BLaER1 (cell line): ENCODE data around the gene SLC19A1.

ENCODE experiments used
- H3K27ac ChIP-seq: shearing (Covaris generic); formaldehyde crosslinking; 2 replicates; pipeline ENCODE4 v1.8.1; 2022
- H3K27me3 ChIP-seq: shearing (Covaris generic); formaldehyde crosslinking; 2 replicates; pipeline ENCODE4 v1.8.1; 2022
- H3K36me3 ChIP-seq: shearing (Covaris generic); formaldehyde crosslinking; 2 replicates; pipeline ENCODE4 v1.8.1; 2022
- H3K4me1 ChIP-seq: shearing (Covaris generic); formaldehyde crosslinking; 2 replicates; pipeline ENCODE4 v1.8.1; 2022
- H3K4me2 ChIP-seq: shearing (Covaris generic); formaldehyde crosslinking; 2 replicates; pipeline ENCODE4 v1.8.1; 2022
- H3K4me3 ChIP-seq: shearing (Covaris generic); formaldehyde crosslinking; 2 replicates; pipeline ENCODE4 v1.8.1; 2022
- H3K9ac ChIP-seq: shearing (Covaris generic); formaldehyde crosslinking; 2 replicates; pipeline ENCODE4 v1.8.1; 2022
- H3K9me3 ChIP-seq: shearing (Covaris generic); formaldehyde crosslinking; 2 replicates; pipeline ENCODE4 v1.8.1; 2022
- H4K20me1 ChIP-seq: shearing (Covaris generic); formaldehyde crosslinking; 2 replicates; pipeline ENCODE4 v1.8.1; 2022
- Cebpa-rat ChIP-seq: shearing (Covaris generic); IDR thresholded peaks from 2 replicates; pipeline ENCODE4 v1.8.1; 2022

SLC19A1 gene

GRCh38 chr21:45545691-45546531, 3.7 kb upstream of the SLC19A1 start:
- Histone ChIP-seq H3K4me3 (no peak overlapping the region), H4K20me1 (peaks cover 4% of the 10 kb centered on the region; the same call in 1 of the 2 replicates)
- no peak for TF ChIP-seq Cebpa-rat

GRCh38 chr21:45545236-45545570, 3.0 kb upstream of the SLC19A1 start:
- Histone ChIP-seq H3K9me3 (no peaks in the 10 kb centered on the region), H3K4me2 (no peak overlapping the region), H3K9ac (no peak overlapping the region), H3K27ac (no peak overlapping the region), H3K27me3 (no peaks in the 10 kb centered on the region), H3K36me3 (peaks cover 1% of the 10 kb centered on the region; the same call in 1 of the 2 replicates), H3K4me1 (peaks cover 46% of the 10 kb centered on the region), H4K20me1 (peaks cover 12% of the 10 kb centered on the region), H3K4me3 (no peak overlapping the region)
- no peak for TF ChIP-seq Cebpa-rat

More at GRCh38 chr21:45545691-45546531, 3.7 kb upstream of the SLC19A1 start:
- no peak overlapping the region for H3K9ac ChIP-seq
- no peaks in the 10 kb centered on the region for H3K27me3 ChIP-seq
- no peak overlapping the region for H3K4me2 ChIP-seq
- no peak overlapping the region for H3K27ac ChIP-seq
- peaks cover 43% of the 10 kb centered on the region for H3K4me1 ChIP-seq
- H3K9me3 ChIP-seq: no peaks in the 10 kb centered on the region
- no peaks in the 10 kb centered on the region for H3K36me3 ChIP-seq

DNA sequence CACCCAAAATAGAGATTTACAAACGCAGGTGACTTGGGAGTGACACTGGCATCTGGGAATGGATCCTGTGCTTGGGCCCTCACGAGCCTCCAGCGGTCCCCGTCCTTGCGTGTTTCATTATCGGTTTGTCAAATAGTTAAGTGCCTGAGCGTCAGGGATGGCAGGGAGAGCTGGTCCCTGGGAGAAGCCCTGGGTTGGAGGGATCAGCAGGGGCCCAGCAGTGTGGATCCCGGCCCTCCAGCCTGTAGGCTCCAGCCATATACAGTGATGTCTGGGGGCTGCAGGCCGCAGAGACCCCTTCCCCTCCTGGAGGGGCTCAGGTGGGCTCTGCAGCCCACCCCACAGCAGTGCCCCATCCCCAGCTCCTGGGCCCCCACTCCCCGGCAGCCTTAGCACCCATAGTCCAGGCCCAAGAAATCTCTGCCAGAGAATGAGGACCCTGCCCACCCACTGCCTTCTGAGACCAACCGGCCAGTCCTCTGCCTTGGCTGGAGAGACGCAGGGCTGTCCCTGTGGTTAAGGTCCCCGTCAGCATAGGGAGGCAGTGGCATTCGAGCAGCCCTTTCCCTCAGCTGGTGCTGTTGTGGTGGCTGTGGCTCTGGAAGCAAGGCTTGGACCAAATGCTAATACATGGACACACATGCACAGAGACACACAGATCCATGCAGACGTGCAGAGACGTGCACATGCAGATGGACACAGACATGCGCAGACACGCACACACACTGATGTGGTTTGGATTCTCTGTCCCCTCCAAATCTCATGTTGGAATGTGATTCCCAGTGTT, 2.4 kb upstream of the SLC19A1 start:
- Histone ChIP-seq H4K20me1 (peaks cover 17% of the 10 kb centered on the region), H3K9me3 (no peaks in the 10 kb centered on the region), H3K27me3 (no peaks in the 10 kb centered on the region), H3K9ac (peak overlapping the region; percentile 85), H3K4me3 (no peak overlapping the region), H3K4me2 (peak overlapping the region; percentile 99), H3K36me3 (peaks cover 7% of the 10 kb centered on the region), H3K4me1 (peaks cover 46% of the 10 kb centered on the region), H3K27ac (peak overlapping the region; percentile 85; the same call in 1 of the 2 replicates)
- no peak for TF ChIP-seq Cebpa-rat

DNA sequence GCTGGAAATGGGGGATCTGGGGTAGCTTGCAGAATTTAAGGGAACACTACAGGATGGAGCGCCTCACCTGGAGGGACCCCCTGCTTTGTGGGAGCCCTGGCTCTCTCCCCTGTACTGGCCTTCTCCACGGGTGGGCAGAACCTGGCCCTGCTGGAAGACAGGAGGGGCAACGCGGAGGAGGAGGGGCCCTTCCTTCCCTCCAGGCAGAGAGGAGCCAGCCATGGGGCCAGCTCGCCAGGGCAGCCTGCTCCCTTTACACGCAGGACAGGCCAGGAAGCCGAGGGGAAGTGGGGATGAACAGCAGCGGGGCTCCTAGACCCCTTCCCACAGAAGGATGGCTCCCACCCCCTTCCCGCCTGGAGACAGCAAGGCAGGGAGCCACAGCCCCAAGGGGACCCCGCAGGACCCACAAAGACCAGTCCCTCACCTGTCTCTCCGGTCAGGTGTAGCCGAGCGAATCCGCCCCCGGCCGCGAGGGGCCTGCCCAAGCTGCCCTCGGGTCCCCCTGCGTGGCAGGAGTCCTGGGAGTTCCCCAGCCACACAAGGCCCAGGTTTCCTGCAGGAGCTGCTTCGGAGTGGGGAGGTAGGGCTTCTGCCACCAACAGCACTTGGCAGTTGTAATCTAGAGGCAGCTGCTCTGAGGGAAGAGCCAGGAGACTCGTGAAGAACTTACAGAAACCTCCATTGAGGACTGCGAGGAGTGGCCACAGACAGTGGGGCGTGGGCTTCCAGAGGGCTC, 1.6 kb upstream of the SLC19A1 start:
- Histone ChIP-seq H3K27me3 (no peaks in the 10 kb centered on the region), H3K9ac (peak overlapping the region; percentile 85), H3K36me3 (peaks cover 14% of the 10 kb centered on the region), H3K4me1 (peaks cover 48% of the 10 kb centered on the region), H3K27ac (peak overlapping the region; percentile 85), H3K9me3 (no peaks in the 10 kb centered on the region), H3K4me2 (peak overlapping the region; percentile 99), H3K4me3 (peak overlapping the region; percentile 72), H4K20me1 (peaks cover 25% of the 10 kb centered on the region)
- no peak for TF ChIP-seq Cebpa-rat

DNA sequence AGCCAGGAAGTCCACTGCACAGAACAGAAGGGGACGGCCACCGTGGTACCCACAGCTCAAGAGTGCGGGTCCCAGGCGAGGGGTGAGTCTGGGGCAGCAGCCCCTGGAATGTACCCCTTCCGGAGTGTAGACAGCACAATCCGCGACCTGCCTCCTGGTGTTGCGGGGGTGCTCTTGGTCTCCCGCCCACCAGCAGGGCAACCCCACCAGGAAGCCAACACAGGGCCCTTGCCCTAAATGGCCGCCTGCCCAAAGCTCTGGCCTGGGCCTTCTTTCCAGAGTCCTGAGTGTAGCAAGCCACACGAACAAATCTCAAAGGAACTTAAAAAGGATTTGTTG, 1.1 kb upstream of the SLC19A1 start:
- H3K27ac ChIP-seq: peak overlapping the region; percentile 85
- H3K4me2 ChIP-seq: peak overlapping the region; percentile 99
- H3K36me3 ChIP-seq: peaks cover 20% of the 10 kb centered on the region
- no peak for TF ChIP-seq Cebpa-rat
- peaks cover 30% of the 10 kb centered on the region for H4K20me1 ChIP-seq
- no peaks in the 10 kb centered on the region for H3K9me3 ChIP-seq
- peaks cover 51% of the 10 kb centered on the region for H3K4me1 ChIP-seq
- peak overlapping the region; percentile 85 for H3K9ac ChIP-seq
- no peaks in the 10 kb centered on the region for H3K27me3 ChIP-seq
- H3K4me3 ChIP-seq: peak overlapping the region; percentile 72

DNA sequence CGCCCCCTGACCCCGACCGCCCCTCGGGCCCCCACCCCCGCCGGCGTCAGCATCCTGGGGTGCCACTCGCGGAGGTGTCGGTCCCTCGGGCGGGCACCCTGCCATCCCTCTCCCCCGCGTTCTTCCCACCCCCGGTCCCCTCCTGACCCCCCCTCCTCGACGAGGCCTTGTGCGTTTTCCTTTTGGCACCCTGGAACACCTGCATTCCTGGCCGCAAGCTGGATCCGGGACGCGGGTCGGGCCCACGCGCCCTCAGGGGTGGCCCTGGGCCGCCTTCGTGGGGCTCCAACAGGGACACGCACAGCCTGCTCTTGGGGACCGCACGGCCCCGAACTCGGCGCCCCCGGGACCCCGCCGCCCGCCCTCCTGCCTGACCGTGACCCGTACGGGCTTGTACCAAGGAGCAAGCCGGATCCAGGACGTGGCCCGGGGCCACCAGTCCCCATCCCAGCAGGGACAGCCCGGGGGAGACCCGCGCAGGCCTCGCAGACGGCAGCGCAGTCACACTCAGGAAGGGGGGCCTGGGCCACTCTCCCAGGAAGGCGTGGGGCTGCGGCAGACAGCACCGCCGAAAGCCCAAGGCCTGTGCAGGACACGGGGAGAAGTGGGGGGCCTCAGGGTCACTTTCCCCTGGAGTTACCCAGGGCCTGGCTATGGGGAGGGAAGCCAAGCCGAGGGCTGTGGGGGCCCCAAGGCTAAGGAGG, 579 bp upstream of the SLC19A1 start:
- TF ChIP-seq Cebpa-rat: no peak
- Histone ChIP-seq H3K9me3 (no peaks in the 10 kb centered on the region), H3K27ac (peak overlapping the region; percentile 85), H3K27me3 (no peaks in the 10 kb centered on the region), H3K4me2 (peak overlapping the region; percentile 99), H4K20me1 (peaks cover 35% of the 10 kb centered on the region), H3K4me3 (peak overlapping the region; percentile 72), H3K9ac (peak overlapping the region; percentile 85), H3K36me3 (peaks cover 25% of the 10 kb centered on the region), H3K4me1 (peaks cover 51% of the 10 kb centered on the region)

- Histone ChIP-seq H3K27me3 (no peaks in the 10 kb centered on the region), H3K27ac (peak overlapping the region; percentile 85), H3K9me3 (no peaks in the 10 kb centered on the region), H3K4me3 (peak overlapping the region; percentile 72), H3K4me1 (peaks cover 52% of the 10 kb centered on the region), H3K9ac (peak overlapping the region; percentile 85), H3K4me2 (peak overlapping the region; percentile 99), H3K36me3 (peaks cover 34% of the 10 kb centered on the region), H4K20me1 (peaks cover 44% of the 10 kb centered on the region)
- TF ChIP-seq Cebpa-rat: no peak
Observed at GRCh38 chr21:45541221-45542039, 810 bp downstream of the SLC19A1 start.

DNA sequence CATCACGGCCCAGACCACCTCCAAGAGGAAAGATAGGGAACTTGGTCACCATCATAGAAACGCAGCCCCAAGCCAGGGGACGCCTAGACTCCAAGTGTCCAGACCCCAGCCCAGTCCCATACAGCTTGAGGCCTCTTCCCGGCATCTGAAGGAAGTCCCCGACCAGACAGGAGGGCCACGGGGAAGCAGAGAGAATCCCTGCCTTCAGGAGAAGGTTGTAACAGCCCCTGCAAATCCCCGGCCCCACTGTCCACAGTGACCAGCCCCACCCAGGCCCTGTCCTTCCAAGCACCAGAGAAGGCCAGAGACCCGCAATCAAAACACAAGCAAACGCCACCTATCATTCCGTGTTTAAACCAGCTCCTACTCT, 1.7 kb downstream of the SLC19A1 start:
- Histone ChIP-seq H3K4me2 (peak overlapping the region; percentile 99), H3K36me3 (peaks cover 41% of the 10 kb centered on the region), H3K27ac (0 out of 2 replicates have a peak overlapping the region, but pooled peaks have one; percentile 85), H3K27me3 (no peaks in the 10 kb centered on the region), H3K4me3 (peak overlapping the region; percentile 72), H4K20me1 (peaks cover 52% of the 10 kb centered on the region), H3K9me3 (no peaks in the 10 kb centered on the region), H3K4me1 (peaks cover 60% of the 10 kb centered on the region), H3K9ac (peak overlapping the region; percentile 85; the same call in 1 of the 2 replicates)
- TF ChIP-seq Cebpa-rat: no peak
